Limb (tissue), 2 donors: ENCODE results near the gene ACOT7.
"Not testable (repeated sequence)": the region's sequence is repeated elsewhere in the genome, so short reads cannot be mapped to it uniquely, and the experiment has no call there.

Source experiments
- DNase-seq, 2 donors: peaks; one replicate each; pipeline ENCODE4 v3.0.0-alpha.2; 2016; ENCODE audit errors: extremely low spot score in 2 of 2

ACOT7 gene

DNA sequence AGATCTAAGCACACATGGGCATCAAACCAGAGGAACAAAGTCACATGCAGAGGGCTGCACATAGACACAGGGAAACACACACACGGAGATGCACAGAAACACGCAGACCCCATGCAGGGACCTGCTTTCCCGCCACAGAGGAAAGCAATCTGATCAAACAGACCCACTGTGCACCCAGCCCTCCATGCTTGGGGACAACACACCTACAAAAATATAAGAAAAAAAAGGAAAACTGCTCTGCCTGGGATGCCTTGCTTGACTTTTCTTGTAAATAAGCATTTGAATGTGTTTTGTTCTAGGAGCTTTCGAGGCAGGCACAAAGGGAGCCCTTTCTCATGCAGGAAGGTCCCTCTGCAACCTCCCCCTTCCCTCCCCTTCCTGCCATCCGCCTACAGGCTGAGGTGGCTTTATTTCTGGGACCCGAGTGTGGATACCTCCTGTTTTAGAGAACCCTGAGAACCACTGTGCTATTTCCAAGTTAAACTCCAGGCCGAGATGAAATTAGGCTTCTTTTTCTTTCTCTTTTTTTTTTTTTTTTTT lies 154.3 kb downstream of the ACOT7 start:
- no peak for DNase-seq

DNA sequence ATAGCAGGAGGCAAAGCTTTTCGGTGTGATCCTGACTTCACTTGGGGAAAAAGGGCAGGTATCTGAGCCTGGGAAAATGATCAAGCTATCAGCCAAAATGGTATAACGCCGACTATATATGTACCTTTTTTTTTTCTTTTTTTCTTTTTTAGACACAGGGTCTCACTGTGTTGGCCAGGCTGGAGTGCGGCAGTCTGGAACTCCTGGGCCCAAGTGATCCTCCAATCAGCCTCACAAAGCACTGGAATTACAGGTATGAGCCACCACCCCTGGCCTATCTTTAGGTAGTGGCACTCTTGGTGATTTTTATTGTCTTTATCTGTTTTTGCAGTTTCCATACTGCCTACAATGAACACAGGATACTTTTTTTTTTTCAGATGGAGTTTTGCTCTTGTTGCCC lies 156.5 kb downstream of the ACOT7 start:
- DNase-seq: no peak

DNA sequence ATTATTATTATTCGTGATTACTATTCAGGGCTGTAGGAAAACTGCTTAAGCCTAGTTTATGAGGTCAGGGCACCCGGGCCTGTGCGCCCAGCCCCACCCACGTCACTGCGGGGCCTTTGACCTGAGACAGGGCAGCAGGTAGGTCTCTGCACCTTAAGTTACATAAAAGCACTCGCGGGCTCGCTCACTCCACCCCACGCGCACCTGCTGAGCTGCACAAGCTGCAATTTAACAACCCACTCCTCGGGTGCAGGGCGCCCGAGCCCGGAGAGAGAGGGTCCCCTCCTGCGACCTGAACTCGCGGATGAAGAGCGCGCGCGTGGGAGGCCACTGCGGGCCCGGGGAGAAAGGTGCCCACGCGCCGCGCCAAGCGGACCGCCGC lies 158.3 kb downstream of the ACOT7 start:
- no peak for DNase-seq

DNA sequence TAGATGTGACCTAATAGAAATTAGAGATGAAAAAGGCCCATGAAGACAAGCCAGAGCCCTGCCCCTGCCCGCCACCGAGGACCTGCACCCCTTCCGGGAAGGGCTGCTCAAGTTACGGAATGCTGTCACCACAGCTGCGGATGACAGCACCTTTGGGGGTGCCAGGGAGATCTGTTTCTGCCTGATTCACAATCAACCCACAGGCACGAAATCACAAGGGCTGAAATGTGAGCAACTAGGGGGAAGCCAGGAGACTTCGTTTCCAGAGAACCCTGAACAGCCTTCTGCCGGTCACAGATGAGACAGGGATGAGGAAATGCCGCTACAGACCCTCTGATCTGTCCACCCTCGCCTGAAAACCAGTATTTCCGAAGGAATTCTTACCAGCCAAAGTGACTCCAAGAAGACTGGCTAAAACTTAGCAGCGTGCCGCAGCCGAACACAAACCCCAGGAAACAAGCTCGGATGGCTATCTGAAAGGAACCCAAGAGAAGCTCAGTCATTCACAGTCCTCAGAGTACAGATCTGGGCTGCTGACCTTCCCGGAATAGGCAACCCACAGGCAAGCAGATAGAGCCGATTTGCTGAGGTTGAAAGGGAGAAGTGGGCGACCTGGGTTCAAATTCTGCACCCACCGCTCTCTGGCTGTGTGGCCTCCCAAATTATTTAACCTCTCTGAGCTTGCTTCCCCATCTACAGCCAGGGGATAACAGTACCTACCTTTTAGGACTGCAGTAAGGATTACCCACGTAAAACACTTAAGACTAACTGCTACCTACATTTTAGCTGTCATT lies 158.9 kb downstream of the ACOT7 start:
- no peak for DNase-seq

DNA sequence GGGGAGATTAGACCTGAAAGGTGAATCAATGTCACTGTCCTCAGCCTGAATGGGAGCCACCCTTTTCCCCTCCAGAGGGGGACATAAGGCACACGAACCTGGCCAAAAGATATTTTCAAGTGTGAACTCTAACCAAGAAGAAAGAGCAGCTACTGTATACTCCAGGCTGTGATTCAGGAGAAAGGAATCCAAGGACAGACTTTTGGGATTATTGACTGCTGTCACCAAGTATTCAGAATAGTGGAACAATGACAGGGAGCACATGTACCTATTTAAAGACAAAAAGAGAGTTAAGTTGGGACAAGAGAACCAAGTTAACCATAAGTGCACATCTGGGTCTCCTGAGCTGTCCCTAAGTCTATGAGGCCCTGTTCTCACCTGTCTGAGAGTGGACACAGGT lies 160.2 kb downstream of the ACOT7 start:
- no peak for DNase-seq

DNA sequence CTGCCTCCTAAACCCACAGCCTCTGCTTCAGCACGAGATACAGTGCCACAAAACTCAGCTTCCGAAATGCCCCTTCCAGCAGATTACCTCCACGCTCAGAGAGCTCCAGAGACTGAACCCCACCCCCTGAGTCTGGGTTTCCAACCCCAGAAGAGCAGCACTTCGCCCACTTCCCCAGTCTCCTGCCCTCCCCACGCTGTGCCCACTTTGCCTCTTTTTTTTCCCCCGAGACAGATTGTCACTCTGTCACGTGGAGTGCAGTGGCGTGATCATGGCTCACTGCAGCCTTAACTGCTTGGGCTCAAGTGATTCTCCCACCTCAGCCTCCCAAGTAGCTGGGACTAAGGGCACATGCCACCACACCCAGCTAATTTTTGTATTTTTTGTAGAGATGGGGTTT lies 167.9 kb downstream of the ACOT7 start:
- no peak for DNase-seq

DNA sequence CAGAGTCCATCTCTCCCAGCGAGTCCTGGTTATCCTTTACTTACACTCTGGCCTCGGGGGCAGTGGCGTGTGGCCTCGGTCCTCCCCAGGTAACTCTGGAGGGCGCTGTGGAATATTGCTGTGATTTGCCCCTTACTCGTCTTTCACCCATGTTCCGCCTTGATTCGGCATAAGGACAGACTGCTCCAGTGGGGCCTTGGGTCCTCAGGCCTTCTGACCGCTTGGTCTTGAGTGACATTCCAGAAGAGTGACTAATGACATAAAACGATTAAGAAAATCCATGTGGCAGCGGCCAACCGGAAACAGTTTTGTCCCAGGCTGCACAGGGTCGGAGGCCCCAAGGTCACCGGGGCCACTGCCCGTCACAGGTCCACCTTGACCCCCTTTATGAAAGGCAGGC lies 168.8 kb downstream of the ACOT7 start:
- DNase-seq: no peak

DNA sequence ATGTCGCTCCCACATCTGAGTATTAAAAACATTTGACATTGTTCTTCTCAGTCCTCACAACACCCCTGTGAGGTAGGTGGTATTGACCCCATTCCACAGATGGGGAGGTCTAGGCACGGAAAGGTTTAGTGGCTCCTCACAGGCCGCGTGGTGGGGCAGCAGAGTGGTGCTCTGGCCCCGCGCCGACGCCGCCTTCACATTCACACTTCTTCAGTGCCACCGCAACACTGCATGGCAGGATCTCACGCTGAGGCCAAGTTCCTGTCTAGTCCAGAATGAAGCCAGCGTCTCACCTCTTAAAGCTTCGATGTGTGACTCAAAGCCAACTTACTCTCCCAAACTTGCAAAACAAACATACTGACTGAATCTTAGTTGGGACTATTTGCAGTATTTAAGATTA lies 169.9 kb downstream of the ACOT7 start:
- DNase-seq: no peak

DNA sequence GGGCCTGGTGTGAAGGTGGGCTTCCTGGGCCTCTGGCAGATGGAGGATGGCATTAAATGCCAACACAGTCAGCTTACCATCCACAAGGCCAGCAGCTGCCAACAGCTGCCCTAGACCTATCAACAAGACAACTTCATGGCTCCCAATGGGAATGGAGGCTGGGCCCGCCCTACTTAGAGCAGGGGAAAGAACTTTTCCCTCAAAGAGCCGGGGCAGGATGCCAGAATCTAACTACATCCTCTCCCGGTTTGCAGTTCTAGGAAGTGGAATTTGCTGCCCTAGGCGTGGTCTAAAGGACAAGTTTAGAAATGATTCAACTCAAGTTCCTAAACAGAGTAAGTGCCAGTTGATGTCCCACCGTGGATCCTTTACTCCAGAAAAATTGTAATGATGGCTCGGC lies 170.9 kb downstream of the ACOT7 start:
- DNase-seq: peak in 1 of 2 donors; percentile 78

DNA sequence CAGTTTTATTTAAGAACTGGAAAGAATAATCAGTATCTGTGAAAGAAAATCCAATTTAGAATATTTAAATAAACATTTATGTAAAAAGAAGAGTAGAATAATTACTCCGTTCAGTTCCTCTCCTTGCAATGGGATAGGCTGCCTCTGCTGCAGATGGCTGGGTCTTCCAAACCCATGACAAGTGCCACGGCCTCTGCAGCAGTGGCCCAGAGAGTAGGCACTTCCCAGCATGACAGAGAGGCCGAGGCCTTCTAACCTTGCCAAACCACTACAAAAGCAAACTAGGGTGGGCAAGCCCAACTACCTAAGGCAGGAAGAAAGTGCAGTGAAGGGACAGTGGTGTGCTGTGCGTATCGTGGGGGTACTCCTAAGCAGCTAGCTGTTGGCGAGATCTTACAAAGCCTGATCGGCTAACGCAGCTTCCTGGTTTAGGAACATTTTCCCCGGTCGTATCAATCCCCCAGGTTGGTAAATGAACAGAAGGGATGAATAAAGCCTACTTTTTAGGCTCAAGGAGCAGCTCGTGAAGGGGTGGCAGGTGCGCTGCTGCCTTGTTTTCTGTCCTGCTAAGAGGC lies 172.3 kb downstream of the ACOT7 start:
- no peak for DNase-seq

DNA sequence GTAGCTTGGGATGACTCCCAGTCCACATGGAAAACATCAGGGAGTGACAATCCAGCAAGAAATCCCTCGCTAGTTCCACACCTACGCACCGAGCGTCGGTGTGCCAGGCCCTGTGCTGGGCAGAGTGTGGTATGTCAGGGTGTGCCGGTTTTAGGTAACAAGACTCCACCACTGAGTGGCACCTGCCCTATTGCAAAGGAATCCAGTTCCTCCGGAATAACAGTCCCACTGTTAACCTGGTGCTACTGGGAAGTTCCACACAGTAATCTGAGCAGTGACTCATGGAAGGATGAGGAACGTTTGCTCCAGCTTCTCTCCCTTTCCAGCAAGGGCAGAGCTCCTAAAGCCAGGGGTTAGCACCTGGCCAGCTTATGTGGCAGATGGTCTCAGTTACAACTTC lies 173.3 kb downstream of the ACOT7 start:
- no peak for DNase-seq

DNA sequence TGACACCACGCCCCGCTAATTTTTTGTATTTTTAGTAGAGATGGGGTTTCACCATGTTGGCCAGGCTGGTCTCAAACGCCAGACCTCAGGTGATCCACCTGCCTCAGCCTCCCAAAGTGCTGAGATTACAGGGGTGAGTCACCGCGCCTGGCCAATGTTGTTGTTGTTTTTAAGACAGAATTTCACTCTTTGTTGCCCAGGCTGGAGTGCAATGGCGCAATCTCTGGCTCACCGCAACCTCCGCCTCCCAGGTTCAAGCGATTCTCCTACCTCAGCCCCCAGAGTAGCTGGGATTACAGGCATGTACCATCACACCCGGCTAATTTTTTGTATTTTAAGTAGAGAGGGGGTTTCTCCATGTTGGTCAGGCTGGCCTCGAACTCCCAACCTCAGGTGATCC lies 173.9 kb downstream of the ACOT7 start:
- not testable (repeated sequence) for DNase-seq

DNA sequence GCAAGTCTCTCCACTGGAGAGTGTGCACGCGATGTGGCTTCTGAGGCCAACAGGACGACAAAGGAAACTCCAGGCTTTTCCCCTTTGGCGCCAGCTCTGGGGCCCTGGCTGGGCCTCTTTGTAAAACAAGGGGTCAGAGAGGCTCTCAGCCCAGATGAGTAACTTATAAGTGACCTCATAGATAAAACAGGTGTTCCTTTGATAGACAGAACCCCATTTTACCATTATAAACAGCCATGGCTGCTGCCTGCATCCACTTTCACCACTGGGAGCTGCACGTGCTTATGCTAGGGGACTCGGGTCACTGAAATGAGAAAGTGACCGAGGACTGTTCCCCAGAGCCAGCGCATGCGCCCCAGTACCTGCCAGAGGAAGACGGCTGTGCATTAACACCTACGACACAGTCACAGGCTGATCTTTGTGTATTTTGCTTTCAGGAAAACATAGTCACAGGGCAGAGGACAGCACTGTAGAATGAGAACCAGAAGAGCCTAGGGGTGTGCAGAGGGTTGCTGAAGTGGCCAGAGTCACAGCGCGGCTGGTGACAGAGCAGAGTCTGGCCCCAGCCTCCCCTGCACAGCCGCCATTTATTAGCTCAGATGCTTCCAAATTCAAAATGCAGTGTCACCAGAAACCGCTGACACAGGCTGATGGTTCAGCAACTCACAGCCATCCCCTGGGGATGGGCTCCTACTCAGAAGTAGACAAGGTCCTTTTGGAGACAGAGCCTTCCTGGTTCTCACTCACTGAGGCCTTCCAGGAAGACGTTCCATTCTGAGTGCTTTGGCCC lies 175.0 kb downstream of the ACOT7 start:
- DNase-seq: no peak
